GM21723 (cell line): ENCODE data around the gene SLC20A1.

ENCODE experiments used
- ATAC-seq: cut with Tn5 transposase; IDR thresholded peaks from one replicate; pipeline ENCODE4 v1.9.1; 2021; ENCODE audit warnings: mild to moderate bottlenecking, moderate library complexity; ENCODE audit not compliant: unreplicated experiment

Gene SLC20A1

DNA sequence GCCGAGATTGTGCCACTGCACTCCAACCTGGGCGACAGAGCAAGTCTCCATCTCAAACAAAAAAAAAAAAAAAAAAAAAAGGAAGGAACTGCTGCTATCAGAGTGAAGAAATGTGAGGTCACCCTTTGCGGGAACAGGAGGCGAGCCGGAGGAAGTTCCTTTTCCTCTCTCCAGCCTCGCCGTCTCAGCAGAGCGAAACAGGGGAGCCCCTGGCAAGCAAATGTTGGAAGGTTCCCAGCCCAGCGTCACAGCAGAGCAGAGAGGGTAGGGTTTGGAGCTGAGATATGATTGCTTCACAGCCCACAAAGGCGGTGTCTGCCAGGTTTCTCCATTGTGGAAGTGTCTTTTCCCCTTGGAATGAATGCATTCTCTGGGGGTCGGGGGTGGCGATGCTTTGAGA lies 28.5 kb downstream of the SLC20A1 start:
- no peak for ATAC-seq

DNA sequence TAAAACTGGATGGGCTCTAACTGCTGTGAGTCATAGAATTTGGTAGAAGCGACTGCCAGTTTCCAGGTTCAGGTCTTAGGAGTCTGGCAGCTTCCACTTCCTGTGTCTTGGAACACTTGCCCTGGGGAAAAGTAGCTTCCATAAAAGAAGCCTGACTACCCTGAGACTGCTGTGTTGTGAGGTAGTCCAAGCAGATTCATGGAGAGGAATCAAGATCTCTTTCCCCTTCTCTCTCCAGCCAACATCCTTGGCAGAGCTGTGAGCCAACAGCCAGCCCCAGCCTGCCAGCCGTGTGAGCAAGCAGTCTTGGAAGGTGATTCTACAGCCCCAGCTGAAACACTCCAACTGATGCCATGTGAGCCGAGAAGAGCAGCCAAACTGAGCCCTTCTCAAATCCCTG lies 33.7 kb downstream of the SLC20A1 start:
- no peak for ATAC-seq

DNA sequence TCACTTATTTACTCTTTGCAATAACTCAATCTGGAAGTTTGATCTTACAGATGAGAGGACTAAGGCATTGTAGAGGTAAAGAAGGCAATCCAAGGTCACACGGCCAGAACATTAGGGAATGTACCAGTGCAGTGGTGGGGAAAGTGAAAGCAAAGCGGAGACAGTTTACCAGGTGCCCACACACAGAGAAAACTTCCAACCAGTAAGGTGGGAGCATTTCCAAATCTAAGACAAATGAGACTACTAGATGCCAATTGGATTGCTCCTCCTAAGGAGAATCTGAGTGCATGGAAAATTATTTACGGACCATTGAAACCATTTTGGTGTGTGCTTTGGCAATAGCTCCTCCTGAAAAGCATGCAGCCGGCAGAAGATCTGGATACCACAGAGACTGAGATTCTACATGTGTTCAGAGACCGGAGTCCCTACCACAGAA lies 34.9 kb downstream of the SLC20A1 start:
- no peak for ATAC-seq

DNA sequence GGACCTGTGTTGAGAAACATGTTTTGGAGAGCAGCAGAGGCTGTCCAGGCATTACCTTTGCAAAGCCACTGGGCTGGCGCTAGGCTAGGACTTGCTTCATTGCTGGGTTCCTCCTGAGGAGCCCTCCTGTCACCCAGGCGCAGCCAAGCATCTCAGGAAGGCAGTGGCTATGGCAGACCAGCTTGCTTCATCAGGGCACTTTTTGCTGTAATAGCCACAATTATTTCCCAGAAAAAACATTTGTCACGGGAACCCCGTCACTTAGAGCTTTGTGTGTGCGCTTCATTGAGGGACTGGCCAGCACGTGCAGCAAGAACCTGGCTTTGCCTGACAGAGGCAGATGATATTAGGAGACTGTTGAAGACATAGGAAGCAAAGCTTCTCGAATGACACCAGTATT lies 36.4 kb downstream of the SLC20A1 start:
- ATAC-seq: no peak

DNA sequence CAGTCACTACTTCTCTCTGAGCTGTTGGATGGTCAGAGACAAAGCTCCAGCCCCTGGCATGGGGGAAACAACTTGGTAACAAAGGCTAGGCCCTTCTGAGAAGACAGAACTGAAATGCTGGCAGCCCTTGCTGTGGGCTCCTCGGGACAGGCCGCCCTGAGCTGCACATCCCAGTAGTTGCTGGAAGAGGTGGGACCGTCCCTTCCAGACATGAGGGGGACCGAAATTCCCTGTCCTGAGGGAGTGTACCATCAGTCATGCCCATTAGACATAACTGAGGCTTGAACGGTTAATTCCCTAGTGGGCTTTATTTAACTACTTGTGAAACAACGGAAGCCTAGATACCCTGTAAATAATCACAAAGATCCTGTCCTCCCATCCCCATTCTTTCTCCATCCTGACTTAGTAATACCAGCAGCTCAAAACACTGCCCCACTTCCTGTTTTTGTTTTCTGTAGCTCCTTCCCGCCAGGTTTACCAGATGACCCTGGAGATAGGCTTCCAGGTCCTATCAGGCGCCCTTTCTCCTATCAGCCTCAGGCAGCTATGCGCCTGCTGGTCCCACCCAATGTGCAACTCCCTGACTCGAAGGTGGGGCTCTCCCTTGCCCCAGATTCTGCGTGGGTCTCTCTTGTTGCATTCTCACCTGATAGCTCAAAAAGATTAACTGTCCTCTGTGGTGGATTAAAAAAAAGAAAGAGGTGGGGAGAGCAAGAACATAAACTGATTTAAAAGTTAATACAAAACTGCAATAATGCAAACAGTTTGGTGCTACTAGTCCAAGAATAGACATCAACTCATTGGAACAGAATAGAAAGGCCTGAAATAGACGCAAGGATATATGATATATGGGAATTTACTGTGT lies 38.0 kb downstream of the SLC20A1 start:
- no peak for ATAC-seq

DNA sequence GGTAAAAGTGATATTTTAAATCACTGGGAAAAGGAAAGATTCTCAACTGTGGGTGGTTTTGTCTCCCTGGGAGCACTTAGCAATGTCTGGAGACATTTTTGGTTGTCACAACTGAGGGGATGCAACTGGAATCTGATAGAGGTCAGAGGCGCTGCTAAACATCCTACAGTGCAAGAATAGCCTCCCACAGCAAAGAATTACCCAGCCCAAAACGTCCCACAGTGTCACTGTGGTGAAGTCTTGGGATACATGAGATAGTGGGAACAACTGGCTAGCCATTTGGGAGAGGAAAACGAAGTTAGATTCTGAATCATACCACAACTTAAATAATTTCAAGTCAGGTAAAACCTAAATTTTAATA lies 38.7 kb downstream of the SLC20A1 start:
- ATAC-seq: no peak

DNA sequence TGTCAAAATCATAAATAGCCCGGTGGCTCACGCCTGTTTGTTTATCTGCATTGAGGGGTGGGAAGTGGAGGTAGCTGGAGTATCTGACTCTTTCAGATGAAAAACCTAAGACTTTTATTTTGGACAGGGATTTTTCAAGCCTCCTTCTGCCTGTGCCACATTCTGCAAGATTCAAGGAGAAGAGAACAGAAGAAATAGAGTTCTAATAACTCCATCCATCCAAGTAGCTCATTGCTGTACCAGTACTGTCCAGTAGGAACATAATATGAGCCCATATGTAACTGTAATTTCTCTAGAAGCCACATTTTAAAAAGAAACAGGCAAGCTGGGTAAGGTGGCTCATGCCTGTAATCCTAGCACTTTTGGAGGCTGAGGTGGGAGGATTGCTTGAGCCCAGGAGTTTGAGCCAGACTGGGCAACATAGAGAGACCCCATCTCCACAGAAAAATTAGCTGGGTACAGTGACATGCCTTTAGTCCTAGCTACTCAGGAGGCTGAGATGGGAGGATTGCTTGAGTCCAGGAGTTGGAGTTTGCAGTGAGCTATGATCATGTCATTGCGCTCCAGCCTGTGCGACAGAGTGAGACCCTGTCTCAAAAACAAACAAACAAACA lies 39.6 kb downstream of the SLC20A1 start:
- no peak for ATAC-seq

DNA sequence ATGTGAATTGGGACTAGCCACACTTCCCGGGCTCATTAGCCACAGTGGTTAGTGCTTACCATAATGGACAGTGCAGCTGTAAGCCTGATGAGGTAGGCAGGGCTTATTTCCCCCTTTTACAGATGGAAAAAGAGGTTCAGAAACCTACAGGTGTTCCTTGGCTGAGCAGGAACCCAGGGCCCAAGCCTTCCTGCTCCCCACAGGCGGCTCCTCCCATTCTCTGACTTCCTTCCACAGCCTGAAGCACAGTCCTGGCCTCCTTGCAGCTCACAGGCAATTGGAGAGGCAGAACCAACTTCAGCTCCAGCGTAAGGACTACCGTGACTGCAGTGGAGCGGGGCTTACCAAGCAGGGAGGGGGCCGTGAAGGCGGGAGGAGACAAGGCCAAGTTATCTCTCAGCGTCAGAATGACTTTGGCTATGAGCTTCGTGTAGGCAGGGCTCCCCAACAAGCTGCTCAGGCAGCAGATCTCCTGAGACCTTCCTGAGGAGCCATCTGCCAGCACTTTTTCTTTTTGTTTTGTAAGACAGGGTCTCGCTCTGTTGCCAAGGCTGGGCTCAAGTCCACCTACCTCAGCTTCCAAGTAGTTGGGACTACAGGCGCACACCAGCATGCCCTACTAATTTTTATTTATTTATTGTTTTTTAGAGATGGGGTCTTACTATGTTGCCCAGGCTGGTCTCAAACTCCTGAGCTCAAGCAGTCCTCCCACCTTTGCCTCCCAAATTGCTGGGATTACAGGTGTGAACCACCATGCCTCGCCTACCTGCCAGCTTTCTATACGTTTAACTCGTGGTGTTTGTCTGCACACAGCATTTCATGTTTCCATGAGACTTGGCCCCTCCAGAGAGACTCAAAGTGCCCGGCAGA lies 40.8 kb downstream of the SLC20A1 start:
- ATAC-seq: peak; percentile 61

DNA sequence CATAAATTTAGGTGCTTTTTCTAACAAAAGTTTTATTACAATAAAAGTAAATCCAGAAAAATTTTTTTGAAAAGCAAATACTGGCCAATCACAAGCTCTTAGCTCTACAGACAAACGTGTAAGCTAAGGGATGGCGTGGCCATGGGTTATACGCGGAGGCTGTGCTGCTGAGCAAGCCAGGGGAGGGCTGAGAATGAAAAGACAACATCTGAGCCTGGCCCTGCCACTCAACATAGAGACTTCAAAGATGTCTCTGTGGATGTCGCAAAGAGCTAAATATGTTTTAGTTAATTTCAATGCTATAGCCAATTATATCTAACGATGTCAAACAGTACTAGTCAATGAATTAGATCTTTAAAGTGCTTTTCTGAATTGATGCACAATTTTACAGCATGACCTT lies 41.8 kb downstream of the SLC20A1 start:
- no peak for ATAC-seq

DNA sequence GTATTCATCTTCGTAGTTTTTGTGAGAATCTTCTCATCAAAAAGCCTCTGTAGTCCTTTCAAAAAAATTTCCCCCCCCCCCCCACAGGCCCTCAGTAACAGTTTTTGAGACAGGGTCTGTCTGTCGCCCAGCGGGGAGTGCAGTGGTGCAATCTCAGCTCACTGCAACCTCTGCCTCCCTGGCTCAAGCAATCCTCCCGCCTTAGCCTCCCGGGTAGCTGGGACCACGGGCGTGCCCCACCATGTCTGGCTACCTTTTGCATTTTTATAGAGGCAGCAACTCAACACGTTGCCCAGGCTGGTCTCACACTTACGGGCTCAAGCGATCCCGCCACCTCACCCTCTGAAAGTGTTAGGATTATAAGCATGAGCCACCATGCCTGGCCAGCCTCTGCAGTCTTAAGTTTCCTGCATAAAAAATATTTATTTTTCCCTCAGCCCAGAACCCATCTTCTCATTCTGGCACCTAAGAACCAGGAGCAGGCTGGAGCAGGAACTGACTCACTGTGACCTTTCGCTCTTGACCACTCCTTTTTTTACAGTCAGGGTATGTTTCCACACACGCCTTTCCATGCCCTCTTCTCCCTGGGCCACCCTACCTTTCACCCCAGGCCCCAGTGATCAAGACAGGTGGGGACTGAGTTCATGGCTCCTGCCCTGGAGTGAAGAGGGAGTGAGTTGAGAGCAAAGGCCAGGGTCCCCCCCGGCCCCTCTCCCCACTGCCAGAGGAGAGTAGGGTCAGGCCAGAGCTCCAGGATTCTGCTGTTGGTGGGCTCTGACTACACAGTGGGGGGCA lies 42.5 kb downstream of the SLC20A1 start:
- ATAC-seq: no peak

DNA sequence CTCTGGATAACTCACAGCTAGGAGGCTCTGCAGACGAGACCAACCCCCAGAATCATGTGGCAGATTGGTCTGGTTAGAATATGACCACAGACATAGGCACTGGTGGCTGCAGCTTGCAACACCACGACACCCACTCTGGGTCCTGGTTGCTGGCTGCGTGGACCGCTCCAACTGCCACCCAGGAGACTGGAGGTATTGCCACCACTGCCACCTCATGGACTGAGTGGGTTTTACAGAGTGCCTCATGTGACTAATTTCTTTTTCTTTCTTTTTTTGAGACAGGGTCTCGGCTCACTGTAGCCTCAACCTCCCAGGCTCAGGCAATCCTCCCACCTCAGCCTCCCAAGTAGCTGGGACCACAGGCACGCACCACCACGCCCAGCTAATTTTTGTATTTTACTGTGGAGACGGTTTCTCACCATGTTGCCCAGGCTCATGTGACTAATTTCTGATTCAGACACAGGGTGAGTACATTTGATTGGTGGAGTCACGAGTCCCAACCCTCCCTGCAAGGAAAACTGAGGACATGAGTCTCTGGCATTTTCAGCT lies 45.2 kb downstream of the SLC20A1 start:
- peak; percentile 42 for ATAC-seq

DNA sequence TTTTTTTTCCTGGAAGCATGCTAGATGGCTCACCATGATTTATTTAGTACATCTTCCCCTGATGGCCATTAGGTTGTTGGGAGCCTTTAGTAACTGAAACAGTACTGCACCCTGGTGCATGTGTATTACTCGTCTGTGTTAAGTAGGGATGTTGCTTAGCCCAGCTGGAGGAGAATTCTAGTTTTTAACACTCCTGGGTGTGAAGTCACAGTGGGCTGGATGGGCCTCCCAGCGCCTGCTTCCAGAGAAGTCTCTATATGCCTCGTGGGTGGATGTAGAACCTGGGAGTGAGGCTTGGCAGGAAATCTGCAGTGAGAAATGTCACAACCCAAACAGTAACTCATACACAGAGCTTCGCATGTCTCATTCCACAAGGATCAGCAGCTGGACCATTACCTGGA lies 46.1 kb downstream of the SLC20A1 start:
- ATAC-seq: no peak

DNA sequence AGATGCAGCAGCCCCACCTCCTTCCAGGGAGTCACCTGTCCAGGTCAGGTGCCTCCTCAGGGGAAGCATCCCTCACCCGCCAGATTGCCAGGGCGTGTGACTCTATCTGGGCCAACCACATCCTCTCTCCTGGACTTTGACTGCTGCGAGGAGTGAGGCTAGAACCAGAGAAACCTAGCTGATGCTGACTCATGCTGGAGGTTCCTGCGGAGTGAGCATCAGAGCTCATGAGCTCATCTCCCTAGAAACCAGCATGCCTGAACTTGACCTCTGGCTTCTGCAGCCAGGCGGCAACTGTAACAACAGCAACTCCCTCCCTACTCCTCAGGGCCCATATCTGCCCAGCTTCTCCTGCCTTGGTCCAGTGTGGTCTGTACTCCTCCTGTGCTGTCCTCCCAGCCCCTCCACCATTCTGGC lies 46.8 kb downstream of the SLC20A1 start:
- peak; percentile 84 for ATAC-seq

DNA sequence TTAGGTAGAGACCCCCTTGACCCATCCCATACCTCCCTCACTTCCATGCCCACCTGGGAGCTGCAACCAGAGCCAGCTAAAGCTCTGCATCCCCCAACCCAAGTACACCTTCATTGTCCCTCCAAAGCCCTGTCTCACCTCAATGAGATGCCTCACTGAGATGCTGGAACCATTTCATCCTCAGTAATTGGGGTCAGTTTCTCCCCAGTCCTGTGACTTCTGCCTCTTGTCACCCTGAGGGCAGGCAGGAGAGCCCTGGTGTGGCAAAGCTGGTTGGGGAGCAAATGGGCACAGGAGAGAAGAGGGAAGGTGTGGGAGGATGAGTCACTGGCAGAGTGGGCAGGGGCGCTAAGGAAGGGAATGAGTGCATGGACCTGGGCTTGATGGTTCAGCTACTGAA lies 47.2 kb downstream of the SLC20A1 start:
- ATAC-seq: no peak

DNA sequence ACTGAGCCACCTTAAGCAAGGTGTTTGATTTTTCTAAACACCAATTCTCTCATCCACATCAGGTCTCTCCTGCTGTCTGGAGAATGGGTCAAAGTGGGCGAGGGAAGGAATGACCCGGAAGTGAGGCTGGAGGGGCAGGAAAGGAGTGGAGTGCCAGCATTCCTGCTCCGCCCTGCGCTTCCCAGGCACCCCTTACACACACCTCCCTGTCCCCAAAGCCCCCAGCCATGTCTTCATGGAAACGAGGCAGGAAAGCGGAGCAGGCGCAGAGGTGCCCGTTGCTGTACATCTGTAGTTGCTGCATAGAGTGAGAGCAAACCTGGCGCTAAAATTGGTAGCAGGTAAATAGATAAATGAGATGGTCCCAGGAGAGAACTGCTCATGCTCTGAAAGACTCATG lies 47.9 kb downstream of the SLC20A1 start:
- ATAC-seq: no peak

DNA sequence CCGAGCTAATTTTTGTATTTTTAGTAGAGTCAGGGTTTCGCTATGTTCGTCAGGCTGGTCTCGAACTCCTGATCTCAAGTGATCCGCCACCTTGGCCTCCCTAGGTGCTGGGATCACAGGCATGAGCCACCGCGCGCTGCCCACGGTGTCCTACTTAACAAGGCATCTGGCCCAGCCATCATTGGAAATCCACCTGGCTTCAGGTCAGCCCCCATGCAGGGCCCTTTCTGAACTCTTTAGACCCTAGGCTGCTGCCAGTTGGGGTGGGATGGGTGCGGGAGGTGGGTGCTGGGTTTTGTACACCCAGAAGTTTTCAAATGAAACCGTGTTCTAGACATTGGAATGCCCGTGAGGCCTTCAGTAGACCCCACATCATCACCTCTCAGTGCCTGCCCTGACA lies 48.4 kb downstream of the SLC20A1 start:
- ATAC-seq: no peak

DNA sequence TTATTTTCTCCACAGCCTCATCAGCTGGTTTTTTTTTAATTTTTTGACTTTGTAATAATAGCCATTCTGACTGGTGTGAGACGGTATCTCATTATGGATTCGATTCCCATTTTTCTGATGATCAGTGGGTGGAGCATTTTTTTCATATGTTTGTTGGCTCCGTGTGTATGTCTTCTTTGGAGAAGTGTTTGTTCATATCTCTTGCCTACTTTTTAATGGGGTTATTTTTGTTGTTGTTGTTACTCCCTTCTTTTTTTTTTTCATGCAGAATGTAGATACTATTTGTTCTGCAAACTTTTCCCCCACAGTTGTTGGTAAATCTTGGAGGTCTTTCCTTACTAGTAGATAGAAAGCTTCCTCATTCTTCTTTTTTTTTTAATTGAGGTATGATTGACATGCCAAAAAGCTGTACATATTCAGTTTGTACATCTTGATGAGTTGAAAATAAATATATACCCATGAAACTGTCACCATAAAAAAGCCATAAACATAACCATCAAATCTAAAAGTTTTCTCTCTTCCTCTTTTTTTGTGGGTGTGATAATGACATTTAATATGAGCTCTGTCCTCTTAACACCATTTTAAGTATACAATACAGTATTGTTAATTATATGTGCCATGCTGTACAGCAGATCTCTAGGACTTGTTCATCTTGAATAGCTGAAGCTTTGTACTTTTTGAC lies 53.2 kb downstream of the SLC20A1 start:
- no peak for ATAC-seq

DNA sequence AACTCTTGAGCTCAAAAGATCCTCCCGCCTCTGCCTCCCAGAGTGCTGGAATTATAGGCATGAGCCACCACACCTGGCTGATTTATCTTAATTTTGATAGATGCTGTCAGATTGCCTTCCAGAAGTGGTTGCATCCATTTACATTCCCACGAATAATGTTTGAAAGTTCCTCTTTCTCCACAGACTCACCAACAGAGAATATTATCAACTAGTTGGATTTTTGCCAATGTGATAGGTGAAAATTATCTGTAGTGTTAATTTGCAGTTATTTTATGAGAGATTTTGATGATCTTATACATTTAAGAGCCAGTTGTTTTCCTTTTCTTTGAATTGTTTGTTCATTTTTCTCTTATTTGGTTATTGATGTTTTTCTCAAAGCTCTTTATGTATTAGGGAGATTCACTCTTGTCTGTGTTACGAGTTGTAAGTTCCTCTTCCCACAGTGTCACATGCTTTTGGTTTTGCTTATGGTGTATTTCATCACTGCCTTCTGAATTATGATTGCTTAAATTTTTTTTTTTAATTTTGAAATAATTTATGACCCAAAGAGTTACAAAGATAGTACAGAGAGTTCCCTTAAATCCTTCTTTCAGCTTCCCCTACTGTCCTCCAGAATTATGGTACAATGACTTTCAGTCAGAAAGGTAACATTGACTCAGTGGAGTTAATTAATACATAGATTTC lies 54.4 kb downstream of the SLC20A1 start:
- peak; percentile 47 for ATAC-seq

DNA sequence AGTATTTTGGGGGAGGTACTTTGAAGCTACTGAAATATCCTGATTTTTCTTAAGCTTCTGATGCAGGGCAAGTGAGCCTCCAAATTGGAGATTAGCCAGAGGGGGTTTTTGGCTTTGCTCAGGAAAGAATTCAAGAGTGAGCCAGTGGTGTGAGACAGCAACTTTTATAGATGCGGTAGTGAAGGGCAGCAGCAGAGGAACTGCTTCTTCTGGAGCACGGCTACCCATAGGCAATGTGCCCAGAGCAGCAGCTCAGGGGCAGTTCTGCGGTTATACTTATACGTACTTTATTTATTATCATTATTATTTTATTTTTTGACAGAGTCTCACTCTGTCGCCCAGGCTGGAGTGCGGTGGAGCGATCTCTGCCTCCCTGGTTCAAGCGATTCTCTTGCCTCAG lies 55.3 kb downstream of the SLC20A1 start:
- no peak for ATAC-seq
